GM23338 (cell line): ENCODE data around the gene PUS3. TPM values are rescaled to one million over a fixed set of nuclear protein-coding genes. Genes with fewer than 3 reads are reported as not detected.

Experiments used
- ATAC-seq: fragments of 200-7000 bp; cut with Tn5 transposase; 3 replicates; pipeline ENCODE4 v1.9.1; 2020
- DNase-seq: peaks from one replicate; pipeline ENCODE4 v3.0.0-alpha.2; 2015; ENCODE audit warnings: low spot score
- H2AFZ ChIP-seq: fragments of 200-600 bp; sonication (generic); 2 replicates; pipeline ENCODE4 v1.8.0; 2016; ENCODE audit warnings: antibody characterized with exemption, mild to moderate bottlenecking, moderate library complexity
- H3F3A ChIP-seq: fragments of 200-600 bp; sonication (generic); replicated peaks from 2 replicates; pipeline ENCODE4 v1.8.0; 2017; ENCODE audit warnings: antibody characterized with exemption, mixed run types, low read depth
- H3K27ac ChIP-seq: fragments of 200-600 bp; sonication (generic); 2 replicates; pipeline ENCODE4 v1.6.1; 2016; ENCODE audit warnings: low read depth
- H3K27me3 ChIP-seq: fragments of 200-600 bp; sonication (generic); 2 replicates; pipeline ENCODE4 v1.8.0; 2016; ENCODE audit warnings: mild to moderate bottlenecking, mixed run types, moderate library complexity; ENCODE audit not compliant: insufficient read depth
- H3K36me3 ChIP-seq: fragments of 200-600 bp; sonication (generic); 2 replicates; pipeline ENCODE4 v1.8.0; 2016; ENCODE audit warnings: mild to moderate bottlenecking; ENCODE audit not compliant: insufficient read depth
- H3K4me1 ChIP-seq: fragments of 200-600 bp; sonication (generic); 2 replicates; pipeline ENCODE4 v1.8.0; 2016; ENCODE audit warnings: mild to moderate bottlenecking, moderate library complexity; ENCODE audit not compliant: insufficient read depth
- H3K4me2 ChIP-seq: fragments of 200-600 bp; sonication (generic); 2 replicates; pipeline ENCODE4 v1.7.1; 2017; ENCODE audit warnings: mixed run types
- H3K4me3 ChIP-seq: fragments of 200-600 bp; sonication (generic); 2 replicates; pipeline ENCODE4 v1.6.1; 2016; ENCODE audit warnings: mixed run types
- H3K79me2 ChIP-seq: fragments of 200-600 bp; sonication (generic); replicated peaks from 2 replicates; pipeline ENCODE4 v1.8.0; 2017; ENCODE audit warnings: mild to moderate bottlenecking; ENCODE audit not compliant: insufficient read depth
- H3K9me2 ChIP-seq: fragments of 200-600 bp; sonication (generic); 2 replicates; pipeline ENCODE4 v1.8.0; 2017; ENCODE audit not compliant: insufficient read depth
- H4K20me1 ChIP-seq: fragments of 200-600 bp; sonication (generic); replicated peaks from 2 replicates; pipeline ENCODE4 v1.8.0; 2017; ENCODE audit warnings: mild to moderate bottlenecking; ENCODE audit not compliant: insufficient read depth
- H3K27ac Mint-ChIP-seq: 2 replicates; pipeline ENCODE4 v1.8.0; 2020; ENCODE audit warnings: inconsistent platforms, mild to moderate bottlenecking, moderate library complexity, mixed read lengths
- H3K27me3 Mint-ChIP-seq: 3 replicates; pipeline ENCODE4 v1.8.0; 2022; ENCODE audit warnings: low read depth, mild to moderate bottlenecking, moderate library complexity, mixed read lengths, inconsistent platforms; ENCODE audit not compliant: insufficient read depth, poor library complexity
- H3K36me3 Mint-ChIP-seq: 3 replicates; pipeline ENCODE4 v1.8.0; 2021; ENCODE audit warnings: low read depth, mild to moderate bottlenecking, inconsistent platforms, moderate library complexity, mixed read lengths
- H3K4me1 Mint-ChIP-seq: 3 replicates; pipeline ENCODE4 v1.8.0; 2020; ENCODE audit warnings: mild to moderate bottlenecking, inconsistent platforms, mixed read lengths
- H3K4me3 Mint-ChIP-seq: 3 replicates; pipeline ENCODE4 v1.8.0; 2021; ENCODE audit warnings: moderate library complexity, mild to moderate bottlenecking, inconsistent platforms, mixed read lengths
- H3K9me3 Mint-ChIP-seq: 3 replicates; pipeline ENCODE4 v1.8.0; 2020; ENCODE audit warnings: moderate library complexity, mild to moderate bottlenecking, inconsistent platforms, mixed read lengths
- EZH2 ChIP-seq: fragments of 200-600 bp; sonication (generic); IDR thresholded peaks from one replicate; pipeline ENCODE4 v1.8.0; 2017; ENCODE audit warnings: antibody characterized with exemption, mild to moderate bottlenecking, low read depth; ENCODE audit not compliant: unreplicated experiment
- EZH2phosphoT487 ChIP-seq: fragments of 200-600 bp; sonication (generic); IDR thresholded peaks from one replicate; pipeline ENCODE4 v1.8.1; 2018; ENCODE audit warnings: antibody characterized with exemption; ENCODE audit not compliant: unreplicated experiment
- JUNB ChIP-seq: IDR thresholded peaks from one replicate; pipeline ENCODE4 v1.6.1; 2016; ENCODE audit warnings: antibody characterized with exemption; ENCODE audit not compliant: unreplicated experiment
- NANOG ChIP-seq: IDR thresholded peaks from 2 replicates; pipeline ENCODE4 v1.6.1; 2016; ENCODE audit warnings: antibody characterized with exemption, borderline replicate concordance
- POLR2AphosphoS5 ChIP-seq: IDR thresholded peaks from 2 replicates; pipeline ENCODE4 v1.6.1; 2016; ENCODE audit warnings: antibody characterized with exemption, low read depth
- STAT1 ChIP-seq: IDR thresholded peaks from one replicate; pipeline ENCODE4 v1.6.1; 2016; ENCODE audit warnings: antibody characterized with exemption; ENCODE audit not compliant: unreplicated experiment
- ZNF331 ChIP-seq: fragments of 250-450 bp; sonication (Bioruptor Pico); IDR thresholded peaks from 2 replicates; pipeline ENCODE4 v1.5.0; 2020; ENCODE audit warnings: low read depth, mild to moderate bottlenecking, moderate library complexity
- ZNF462 ChIP-seq: fragments of 250-450 bp; sonication (Bioruptor Pico); IDR thresholded peaks from 2 replicates; pipeline ENCODE4 v1.5.0; 2020; ENCODE audit warnings: mild to moderate bottlenecking, moderate library complexity
- polyA plus RNA-seq: library from polyadenylated mRNA; unstranded; fragments of >200 nt; fragmentation: Nextera tagmentation; extraction: Ambion mirVana; gene quantifications from 2 replicates; pipeline ENCODE4 v1.2.1, GENCODE V29; 2016
- total RNA-seq: library from RNA; depleted of rRNA; stranded (reverse); fragments of >200 nt; shearing (Covaris generic); gene quantifications from 2 replicates; pipeline ENCODE4 v1.2.3, GENCODE V29; 2014

The PUS3 gene
- total and polyA plus RNA-seq, 2 experiments from 2014 or later, result 15.8 to 24.1 TPM

- H3K4me1 Mint-ChIP-seq, result peaks cover 17% of the 10 kb centered on the region
- no peak for ATAC-seq
- H3K4me3 Mint-ChIP-seq, result no peak overlapping the region
- Histone ChIP-seq H3K9me2 (no peaks in the 10 kb centered on the region), H3K27me3 (no peaks in the 10 kb centered on the region), H3K4me1 (peaks cover 13% of the 10 kb centered on the region), H3K4me3 (no peak overlapping the region), H3K79me2 (no peaks in the 10 kb centered on the region), H3K27ac (no peak overlapping the region), H4K20me1 (no peaks in the 10 kb centered on the region), H3K36me3 (no peaks in the 10 kb centered on the region), H3K4me2 (no peak overlapping the region), H2AFZ (no peak overlapping the region), H3F3A (no peaks in the 10 kb centered on the region)
- no peak overlapping the region for H3K27ac Mint-ChIP-seq
- DNase-seq, result no peak
- no peak for TF ChIP-seq STAT1
- TF ChIP-seq ZNF331 (CRISPR knock-in tag), result no peak
- TF ChIP-seq ZNF462 (CRISPR knock-in tag), result no peak
- no peak for TF ChIP-seq EZH2
- H3K27me3 Mint-ChIP-seq, result peaks cover 15% of the 10 kb centered on the region
- H3K9me3 Mint-ChIP-seq, result no peaks in the 10 kb centered on the region; the same call in 2 of the 3 replicates
- no peaks in the 10 kb centered on the region; the same call in 2 of the 3 replicates for H3K36me3 Mint-ChIP-seq
Observed at GRCh38 chr11:125944350-125945010, 41.5 kb upstream of the PUS3 start.

- DNase-seq (no peak), ATAC-seq (no peak)
- Mint-ChIP-seq H3K27me3 (peaks cover 16% of the 10 kb centered on the region), H3K9me3 (no peaks in the 10 kb centered on the region; the same call in 2 of the 3 replicates), H3K27ac (no peak overlapping the region), H3K4me3 (no peak overlapping the region), H3K36me3 (no peaks in the 10 kb centered on the region), H3K4me1 (peaks cover 20% of the 10 kb centered on the region)
- Histone ChIP-seq H3K4me2 (no peak overlapping the region), H3K36me3 (no peaks in the 10 kb centered on the region), H3K27me3 (no peaks in the 10 kb centered on the region), H3K4me3 (no peak overlapping the region), H4K20me1 (no peaks in the 10 kb centered on the region), H3K79me2 (no peaks in the 10 kb centered on the region), H3F3A (no peaks in the 10 kb centered on the region), H2AFZ (no peak overlapping the region), H3K4me1 (peaks cover 13% of the 10 kb centered on the region), H3K27ac (no peak overlapping the region), H3K9me2 (no peaks in the 10 kb centered on the region)
- no peak for TF ChIP-seq JUNB
- TF ChIP-seq NANOG, result no peak
- no peak for TF ChIP-seq POLR2AphosphoS5
- no peak for TF ChIP-seq STAT1
- TF ChIP-seq EZH2phosphoT487, result no peak
Observed at GRCh38 chr11:125943661-125944349, 40.8 kb upstream of the PUS3 start.
